Trophoblast cell (in vitro differentiated cells and primary cell): ENCODE measurements around the gene FAP.

Experiments
- DNase-seq, 2 donors: peaks; one replicate each; pipeline ENCODE4 v3.0.0-alpha.2; 2016
- H2AFZ ChIP-seq: 2 replicates; pipeline ENCODE4 v1.6.1; 2013; ENCODE audit warnings: low read length, moderate library complexity, mild to moderate bottlenecking; ENCODE audit not compliant: insufficient read depth, poor library complexity
- H2AK5ac ChIP-seq: 2 replicates; pipeline ENCODE4 v1.6.1; 2013; ENCODE audit warnings: mild to moderate bottlenecking, low read length
- H2BK120ac ChIP-seq: 2 replicates; pipeline ENCODE4 v1.6.1; 2013; ENCODE audit warnings: low read length, mild to moderate bottlenecking, moderate library complexity; ENCODE audit not compliant: insufficient read depth, poor library complexity
- H2BK12ac ChIP-seq: 2 replicates; pipeline ENCODE4 v1.6.1; 2013; ENCODE audit warnings: mild to moderate bottlenecking, low read length, moderate library complexity
- H2BK5ac ChIP-seq: 2 replicates; pipeline ENCODE4 v1.6.1; 2013; ENCODE audit warnings: low read length, low read depth, moderate library complexity, mild to moderate bottlenecking; ENCODE audit not compliant: poor library complexity
- H3K14ac ChIP-seq: 2 replicates; pipeline ENCODE4 v1.6.1; 2013; ENCODE audit warnings: mild to moderate bottlenecking, low read length
- H3K18ac ChIP-seq: 2 replicates; pipeline ENCODE4 v1.6.1; 2013; ENCODE audit warnings: mild to moderate bottlenecking, low read length
- H3K23ac ChIP-seq: 2 replicates; pipeline ENCODE4 v1.6.1; 2013; ENCODE audit warnings: low read length
- H3K27ac ChIP-seq: 2 replicates; pipeline ENCODE4 v1.5.1; 2013; ENCODE audit warnings: low read depth, mild to moderate bottlenecking, inconsistent platforms, low read length, moderate library complexity
- H3K27me3 ChIP-seq: 2 replicates; pipeline ENCODE4 v1.6.1; 2013; ENCODE audit warnings: inconsistent platforms, mild to moderate bottlenecking, low read length, moderate library complexity; ENCODE audit not compliant: insufficient read depth
- H3K36me3 ChIP-seq, 2 experiments: 1 replicate in 1 of 2; 2 replicates in 1 of 2; pipeline ENCODE4 v1.6.1; 2013; ENCODE audit warnings: low read length in 2 of 2, mild to moderate bottlenecking in 2 of 2, moderate library complexity in 1 of 2; ENCODE audit not compliant: insufficient read depth in 2 of 2, control insufficient read depth in 1 of 2
- H3K4ac ChIP-seq: 2 replicates; pipeline ENCODE4 v1.6.1; 2013; ENCODE audit warnings: low read depth, mild to moderate bottlenecking, low read length, moderate library complexity
- H3K4me1 ChIP-seq, 2 experiments: 1 replicate in 1 of 2; 2 replicates in 1 of 2; pipeline ENCODE4 v1.6.1; 2013; ENCODE audit warnings: low read length in 2 of 2, mild to moderate bottlenecking in 2 of 2, moderate library complexity in 1 of 2; ENCODE audit not compliant: insufficient read depth in 2 of 2, control insufficient read depth in 1 of 2
- H3K4me2 ChIP-seq: 2 replicates; pipeline ENCODE4 v1.6.1; 2013; ENCODE audit warnings: inconsistent platforms, mild to moderate bottlenecking, low read length, moderate library complexity
- H3K4me3 ChIP-seq: 2 replicates; pipeline ENCODE4 v1.5.1; 2013; ENCODE audit warnings: mild to moderate bottlenecking, low read depth, low read length, inconsistent platforms
- H3K79me1 ChIP-seq: one replicate; pipeline ENCODE4 v1.6.1; 2013; ENCODE audit warnings: low read length
- H3K79me2 ChIP-seq: 2 replicates; pipeline ENCODE4 v1.6.1; 2013; ENCODE audit warnings: low read length, mild to moderate bottlenecking; ENCODE audit not compliant: control insufficient read depth, insufficient read depth, poor library complexity
- H3K9ac ChIP-seq: 2 replicates; pipeline ENCODE4 v1.6.1; 2013; ENCODE audit warnings: mild to moderate bottlenecking, low read length
- H3K9me3 ChIP-seq: 2 replicates; pipeline ENCODE4 v1.6.1; 2013; ENCODE audit warnings: low read depth, mild to moderate bottlenecking, control low read depth, inconsistent platforms, low read length; ENCODE audit not compliant: insufficient read depth
- H4K12ac ChIP-seq: 2 replicates; pipeline ENCODE4 v1.6.1; 2013; ENCODE audit warnings: low read depth, mild to moderate bottlenecking, low read length, moderate library complexity
- H4K8ac ChIP-seq: 2 replicates; pipeline ENCODE4 v1.6.1; 2013; ENCODE audit warnings: low read depth, mild to moderate bottlenecking, low read length, moderate library complexity
- H4K91ac ChIP-seq: one replicate; pipeline ENCODE4 v1.6.1; 2013; ENCODE audit warnings: low read depth, mild to moderate bottlenecking, low read length, moderate library complexity
- WGBS: extraction: QIAGEN DNeasy Blood & Tissue Kit; methylation state at CpG from one replicate; pipeline ENCODE4 v1.1.7; 2013; ENCODE audit warnings: missing lambda C conversion rate; ENCODE audit not compliant: insufficient read length, insufficient coverage; ENCODE audit errors: extremely low coverage; 5-methylcytosine and 5-hydroxymethylcytosine counted together

The FAP gene

GRCh38 chr2:162197069-162197825 lies 46.0 kb downstream of the FAP start:
- Histone ChIP-seq H3K4ac (no peak overlapping the region), H3K4me2 (no peak overlapping the region), H3K4me1 (no peaks in the 10 kb centered on the region), H3K27ac (no peak overlapping the region), H4K91ac (no peak overlapping the region), H3K79me2 (no peaks in the 10 kb centered on the region), H3K4me3 (no peak overlapping the region), H2BK5ac (no peak overlapping the region), H3K9me3 (no peaks in the 10 kb centered on the region), H3K23ac (no peak overlapping the region), H3K9ac (no peak overlapping the region), H3K14ac (no peak overlapping the region), H3K18ac (no peak overlapping the region), H3K36me3 (no peaks in the 10 kb centered on the region), H2AFZ (no peak overlapping the region), H3K79me1 (no peaks in the 10 kb centered on the region), H2AK5ac (no peak overlapping the region), H3K27me3 (no peaks in the 10 kb centered on the region), H4K8ac (no peak overlapping the region), H2BK120ac (no peak overlapping the region), H2BK12ac (no peak overlapping the region), H4K12ac (no peak overlapping the region)
- no CpG with 5 or more reads among the region's 2 CpGs for WGBS
- peak; percentile 18 to 73 for DNase-seq

GRCh38 chr2:162196638-162197037 lies 46.6 kb downstream of the FAP start:
- Histone ChIP-seq H4K12ac (no peak overlapping the region), H3K4me1 (no peaks in the 10 kb centered on the region), H3K4ac (no peak overlapping the region), H3K27me3 (no peaks in the 10 kb centered on the region), H3K9ac (no peak overlapping the region), H3K79me1 (no peaks in the 10 kb centered on the region), H4K8ac (no peak overlapping the region), H2AFZ (no peak overlapping the region), H3K9me3 (no peaks in the 10 kb centered on the region), H4K91ac (no peak overlapping the region), H3K14ac (no peak overlapping the region), H3K23ac (no peak overlapping the region), H2BK12ac (no peak overlapping the region), H2AK5ac (no peak overlapping the region), H3K27ac (no peak overlapping the region), H2BK5ac (no peak overlapping the region), H3K18ac (no peak overlapping the region), H3K4me2 (no peak overlapping the region), H3K79me2 (no peaks in the 10 kb centered on the region), H2BK120ac (no peak overlapping the region), H3K4me3 (no peak overlapping the region), H3K36me3 (no peaks in the 10 kb centered on the region)
- WGBS: no CpG with 5 or more reads among the region's 7 CpGs
- DNase-seq: peak; percentile 32 to 68

GRCh38 chr2:162188451-162188850 lies 54.8 kb downstream of the FAP start:
- Histone ChIP-seq H3K4me3 (no peak overlapping the region), H4K8ac (no peak overlapping the region), H3K27ac (no peak overlapping the region), H2AFZ (no peak overlapping the region), H3K9ac (no peak overlapping the region), H2BK12ac (no peak overlapping the region), H2BK5ac (no peak overlapping the region), H4K91ac (no peak overlapping the region), H3K9me3 (no peaks in the 10 kb centered on the region), H3K18ac (no peak overlapping the region), H3K4ac (no peak overlapping the region), H2BK120ac (no peak overlapping the region), H3K36me3 (no peaks in the 10 kb centered on the region), H3K4me2 (no peak overlapping the region), H3K4me1 (no peaks in the 10 kb centered on the region), H3K23ac (no peak overlapping the region), H3K79me1 (no peaks in the 10 kb centered on the region), H3K79me2 (no peaks in the 10 kb centered on the region), H3K27me3 (no peaks in the 10 kb centered on the region), H2AK5ac (no peak overlapping the region), H3K14ac (no peak overlapping the region), H4K12ac (no peak overlapping the region)
- DNase-seq: no peak
- WGBS: no CpG with 5 or more reads among the region's 3 CpGs

- H3K4me1 ChIP-seq: no peaks in the 10 kb centered on the region
Observed at GRCh38 chr2:162185541-162186232, 57.6 kb downstream of the FAP start.

More at GRCh38 chr2:162185541-162186232, 57.6 kb downstream of the FAP start:
- no peak overlapping the region for H4K91ac ChIP-seq
- no peak overlapping the region for H3K4me3 ChIP-seq
- no peak overlapping the region for H3K14ac ChIP-seq
- no CpG with 5 or more reads among the region's 5 CpGs for WGBS
- no peak overlapping the region for H3K4me2 ChIP-seq
- no peak overlapping the region for H2BK120ac ChIP-seq
- H3K23ac ChIP-seq: no peak overlapping the region
- H3K79me1 ChIP-seq: no peaks in the 10 kb centered on the region
- H4K8ac ChIP-seq: no peak overlapping the region
- H3K9me3 ChIP-seq: no peaks in the 10 kb centered on the region
- no peak for DNase-seq
- H3K36me3 ChIP-seq: no peaks in the 10 kb centered on the region
- H3K9ac ChIP-seq: no peak overlapping the region
- no peak overlapping the region for H3K4ac ChIP-seq
- no peak overlapping the region for H2AK5ac ChIP-seq
- H2BK5ac ChIP-seq: no peak overlapping the region
- no peaks in the 10 kb centered on the region for H3K27me3 ChIP-seq
- H3K18ac ChIP-seq: no peak overlapping the region
- H3K79me2 ChIP-seq: no peaks in the 10 kb centered on the region
- H2AFZ ChIP-seq: no peak overlapping the region
- no peak overlapping the region for H2BK12ac ChIP-seq
- no peak overlapping the region for H3K27ac ChIP-seq
- no peak overlapping the region for H4K12ac ChIP-seq
